Embryonic facial prominence (tissue), 1 donor: ENCODE results near the gene PFN3.
"Not testable (repeated sequence)": the region's sequence is repeated elsewhere in the genome, so short reads cannot be mapped to it uniquely, and the experiment has no call there.

Source experiments
- DNase-seq: peaks from one replicate; pipeline ENCODE4 v3.0.0-alpha.2; 2016; ENCODE audit errors: extremely low spot score

Gene PFN3

DNA sequence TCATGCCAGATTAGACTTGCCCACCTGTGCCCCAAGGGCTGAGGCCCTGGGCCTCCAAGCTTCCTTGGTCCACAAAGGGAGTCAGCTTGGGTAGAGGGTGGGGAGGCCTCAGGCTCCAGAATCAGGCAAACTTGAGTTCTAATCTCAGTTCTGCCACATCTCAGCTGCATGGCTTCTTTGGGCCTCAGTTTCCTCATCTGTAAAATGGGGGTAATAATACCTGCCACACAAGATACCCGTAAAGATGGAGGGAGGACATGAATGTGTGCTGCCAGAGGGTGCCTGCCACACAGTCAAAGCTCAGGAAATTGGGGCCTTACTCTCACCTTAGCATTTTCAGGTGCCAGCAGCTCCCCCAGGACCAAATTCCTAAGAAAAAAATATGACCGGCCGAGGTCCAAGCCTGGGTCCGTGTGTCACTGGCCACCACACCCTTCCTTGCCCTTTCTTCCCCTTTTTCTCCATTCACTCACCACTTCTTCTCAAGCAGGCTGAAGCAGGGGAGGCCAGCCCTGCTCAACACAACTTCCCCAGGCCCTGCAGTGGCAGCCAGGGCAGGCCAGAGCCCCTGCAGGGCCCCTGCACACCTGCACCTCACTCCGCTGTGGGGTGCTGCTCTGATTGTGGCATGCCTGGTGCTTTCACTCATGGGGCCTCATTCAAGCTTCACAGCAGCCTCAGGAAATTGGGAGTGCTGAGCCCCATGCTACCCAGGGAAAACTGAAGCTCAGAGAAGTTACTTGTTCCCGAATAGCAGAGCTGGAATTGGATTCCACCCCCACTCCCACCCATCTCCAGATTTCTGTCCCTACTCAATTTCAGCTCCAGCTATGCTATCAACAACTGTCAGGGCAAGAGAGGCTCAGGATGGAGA, 38.8 kb downstream of the PFN3 start:
- DNase-seq: no peak

DNA sequence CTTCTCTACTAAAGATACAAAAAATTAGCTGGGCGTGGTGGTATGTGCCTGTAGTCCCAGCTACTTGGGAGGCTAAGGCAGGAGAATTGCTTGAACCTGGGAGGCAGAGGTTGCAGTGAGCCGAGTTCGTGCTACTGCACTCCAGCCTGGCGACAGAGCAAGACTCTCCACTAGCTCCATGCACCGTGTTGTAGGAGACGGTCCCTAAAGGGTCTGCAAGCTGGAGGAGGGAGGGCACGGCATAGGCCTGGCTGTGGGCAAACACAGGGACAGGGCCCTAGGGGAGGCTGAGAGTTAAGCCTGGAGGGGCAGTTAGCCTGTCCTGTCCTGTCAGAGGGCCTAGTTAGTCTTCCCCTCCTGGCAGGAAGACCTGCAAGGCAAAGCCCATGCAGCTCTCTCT, 39.7 kb downstream of the PFN3 start:
- DNase-seq: not testable (repeated sequence)

GRCh38 chr5:177359860-177360259, 40.6 kb downstream of the PFN3 start:
- DNase-seq: no peak

DNA sequence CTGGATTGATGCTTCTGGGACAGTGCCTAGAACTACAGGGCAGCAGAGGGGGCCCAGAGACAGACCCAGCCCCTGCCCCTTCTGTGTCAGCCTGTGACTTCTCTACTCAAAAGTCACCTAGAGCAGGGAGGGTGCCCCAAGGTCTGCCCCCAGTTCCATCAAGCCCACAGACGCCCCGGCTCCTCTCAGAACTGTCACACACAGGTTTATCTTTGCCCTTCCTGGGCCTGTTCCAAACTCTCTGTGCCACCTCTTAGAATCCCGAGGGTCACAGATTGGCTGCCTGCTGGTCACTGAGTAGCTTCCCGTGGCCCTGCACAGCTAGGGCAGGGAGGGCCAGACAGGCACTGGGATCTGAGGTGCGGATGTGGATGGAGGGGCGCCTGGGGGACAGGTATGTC, 41.0 kb downstream of the PFN3 start:
- no peak for DNase-seq

GRCh38 chr5:177358370-177358819, 42.1 kb downstream of the PFN3 start:
- DNase-seq: no peak

GRCh38 chr5:177357459-177358351, 42.8 kb downstream of the PFN3 start, which contains the start of gene RGS14:
Gene RGS14, plus strand, starts transcription at chr5:177357924. Its CDS starts 101 bp downstream, at chr5:177358025.
- DNase-seq: no peak

DNA sequence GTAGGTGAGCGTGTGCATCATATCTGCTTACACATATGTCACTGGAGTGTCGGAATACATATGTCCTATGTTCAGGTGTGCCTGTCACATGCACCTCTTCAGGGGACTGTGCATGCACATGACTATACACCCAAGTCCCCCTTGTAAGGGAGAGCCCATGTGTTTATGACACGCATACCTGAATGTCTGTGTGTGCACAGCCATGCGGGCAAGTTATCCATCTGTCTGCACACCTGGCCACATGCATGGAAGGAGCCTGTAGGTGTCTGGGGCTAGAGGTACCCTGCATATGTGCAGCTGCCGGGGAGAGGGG, 43.4 kb downstream of the PFN3 start:
- DNase-seq: no peak

GRCh38 chr5:177356746-177357145, 43.7 kb downstream of the PFN3 start:
- DNase-seq: no peak

GRCh38 chr5:177355868-177356168, 44.6 kb downstream of the PFN3 start:
- DNase-seq: no peak

GRCh38 chr5:177355162-177355867, 45.1 kb downstream of the PFN3 start:
- DNase-seq: no peak

DNA sequence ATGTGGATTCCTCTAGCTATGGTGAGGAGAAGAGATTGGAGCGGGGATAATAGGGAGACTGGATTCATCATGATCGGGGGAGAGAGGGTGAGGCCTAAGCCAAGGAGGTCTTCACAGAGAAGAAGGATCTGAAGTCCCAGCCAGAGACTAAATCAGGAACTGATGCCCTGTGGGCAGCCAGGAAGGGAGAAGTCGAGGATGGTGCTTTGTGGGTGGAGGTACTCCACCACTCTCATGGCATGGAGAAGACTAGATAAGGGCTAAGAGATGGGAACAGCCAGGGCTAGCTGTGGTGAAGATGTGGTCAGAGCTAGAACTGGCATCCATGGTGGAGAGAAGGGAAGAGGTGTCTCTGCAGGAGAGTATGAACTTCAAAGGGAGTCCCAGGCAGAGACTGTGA, 45.8 kb downstream of the PFN3 start:
- DNase-seq: no peak

DNA sequence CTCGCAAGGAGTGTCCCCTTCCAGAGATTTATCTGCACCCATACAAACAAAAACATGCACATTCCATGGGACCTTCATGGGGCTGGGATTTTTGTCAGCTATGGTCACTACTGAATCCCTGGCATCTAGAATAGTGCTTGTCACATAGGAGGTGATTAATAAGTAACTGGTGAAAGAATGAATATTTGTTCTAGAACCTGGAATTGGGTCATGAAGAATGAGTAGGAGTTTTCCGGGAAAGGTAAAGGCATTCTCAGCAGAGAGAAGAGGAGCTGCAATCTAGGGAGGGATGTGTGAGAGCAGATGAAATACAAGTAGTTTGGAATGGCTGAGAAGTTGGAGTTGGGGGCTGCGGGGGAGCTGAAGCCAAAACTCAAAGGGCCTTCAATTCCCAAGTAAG, 46.2 kb downstream of the PFN3 start:
- DNase-seq: no peak

- no peak for DNase-seq
Measured at GRCh38 chr5:177353093-177353492, 47.4 kb downstream of the PFN3 start.

DNA sequence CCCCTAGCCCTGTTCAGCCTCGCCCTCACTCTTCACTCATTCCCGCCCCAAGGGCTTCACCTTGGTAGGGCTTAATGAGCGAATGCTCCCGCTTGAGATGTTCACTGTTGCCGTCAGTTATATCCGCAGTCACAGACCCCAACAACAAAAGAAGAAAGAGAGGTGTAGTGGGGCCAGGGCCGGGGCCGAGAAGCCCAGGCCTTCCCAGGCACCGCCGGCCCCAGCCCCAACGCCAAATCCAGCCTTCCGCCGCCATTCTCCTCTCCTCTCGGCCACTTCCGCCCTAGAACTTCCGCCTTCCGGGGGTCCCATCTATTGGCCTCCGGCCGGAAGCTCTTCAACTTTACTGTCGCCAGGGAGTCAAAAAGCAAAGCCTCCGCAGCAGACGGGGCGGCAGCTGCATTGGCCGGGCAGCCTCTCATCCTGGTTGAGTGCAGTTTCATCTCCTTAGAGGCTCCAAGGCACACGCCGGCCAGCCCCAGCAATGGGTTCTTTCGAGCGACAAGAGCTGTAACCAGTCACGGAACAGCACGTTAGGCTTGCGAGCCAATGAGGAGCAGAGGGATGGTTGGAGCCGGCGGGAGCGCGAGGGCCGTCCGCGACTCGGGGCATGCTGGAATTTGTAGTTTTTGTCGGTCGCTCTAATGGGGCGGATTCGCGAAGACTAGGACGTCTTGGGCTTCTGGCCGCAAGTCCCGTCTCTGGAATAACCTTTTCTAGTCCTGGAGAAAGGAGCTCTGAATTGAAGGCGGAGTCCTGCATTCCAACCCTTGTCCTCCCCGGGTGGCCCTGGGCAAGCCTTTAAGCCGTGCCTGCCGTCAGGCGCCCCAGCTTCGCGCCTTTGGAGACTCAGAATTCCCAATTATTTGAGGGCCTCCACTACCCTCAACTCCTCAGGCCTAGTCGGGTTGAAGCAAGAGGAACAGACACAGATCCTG, 48.8 kb downstream of the PFN3 start, which contains the start of gene LMAN2:
Gene LMAN2 (minus strand): TSS at position 277 of the 938 bp plus-strand sequence. CDS start 21 bp downstream, at position 256.
- peak; percentile 95 for DNase-seq

GRCh38 chr5:177350776-177351391, 49.6 kb downstream of the PFN3 start:
- no peak for DNase-seq
